OCI-LY3 (cell line): Measurements from ENCODE around the gene ZFAND3.

Experiments used
- H2AFZ ChIP-seq: fragments of 200-600, 300-600 bp; shearing (Covaris generic); 2 replicates; pipeline ENCODE4 v1.6.0; 2014; ENCODE audit warnings: antibody characterized with exemption, low read depth, low read length
- H3K27ac ChIP-seq: fragments of 200-600, 300-600 bp; sonication (generic); 2 replicates; pipeline ENCODE4 v1.5.1; 2014; ENCODE audit warnings: mild to moderate bottlenecking, low read length, moderate library complexity, mixed read lengths
- H3K27me3 ChIP-seq: fragments of 200-600, 300-600 bp; sonication (generic); 2 replicates; pipeline ENCODE4 v1.6.1; 2014; ENCODE audit warnings: low read depth, low read length, mixed read lengths
- H3K36me3 ChIP-seq: fragments of 200-600, 300-600 bp; sonication (generic); replicated peaks from 2 replicates; pipeline ENCODE3; 2014; ENCODE audit warnings: low read depth, low read length, mixed read lengths
- H3K4me1 ChIP-seq: fragments of 300-600, 200-600 bp; sonication (generic); 2 replicates; pipeline ENCODE4 v1.6.1; 2014; ENCODE audit warnings: low read length, mixed read lengths
- H3K4me2 ChIP-seq: fragments of 200-600, 300-600 bp; sonication (generic); 2 replicates; pipeline ENCODE4 v1.6.1; 2014; ENCODE audit warnings: low read length, mixed read lengths
- H3K4me3 ChIP-seq: fragments of 300-600, 200-600 bp; sonication (generic); 2 replicates; pipeline ENCODE4 v1.5.1; 2014; ENCODE audit warnings: antibody characterized with exemption, mild to moderate bottlenecking, low read length, moderate library complexity
- H3K79me2 ChIP-seq: fragments of 300-600, 200-600 bp; shearing (Covaris generic); 2 replicates; pipeline ENCODE4 v1.6.1; 2014; ENCODE audit warnings: mild to moderate bottlenecking, low read length, mixed read lengths
- H3K9ac ChIP-seq: fragments of 300-600, 200-600 bp; shearing (Covaris generic); 2 replicates; pipeline ENCODE4 v1.6.0; 2014; ENCODE audit warnings: mild to moderate bottlenecking, low read length, moderate library complexity
- H3K9me3 ChIP-seq: fragments of 200-600, 300-600 bp; shearing (Covaris generic); 2 replicates; pipeline ENCODE4 v1.6.1; 2014; ENCODE audit warnings: low read length, mixed read lengths; ENCODE audit not compliant: insufficient read depth
- H4K20me1 ChIP-seq: fragments of 200-600, 300-600 bp; sonication (generic); 2 replicates; pipeline ENCODE4 v1.6.1; 2016; ENCODE audit warnings: low read length, mixed read lengths; ENCODE audit not compliant: insufficient read depth
- EZH2phosphoT487 ChIP-seq: fragments of 200-600 bp; shearing (Covaris generic); IDR thresholded peaks from 2 replicates; pipeline ENCODE4 v1.6.1; 2018; ENCODE audit warnings: antibody characterized with exemption, mixed run types, low read depth
- TF ChIP-seq, protein P1 (sequence below): fragments of 200-600, 300-600 bp; sonication (generic); IDR thresholded peaks from 2 replicates; pipeline ENCODE4 v1.5.1; 2014; ENCODE audit warnings: antibody characterized with exemption, low read length, low read depth

Gene ZFAND3

GRCh38 chr6:37851997-37852524 lies 32.5 kb downstream of the ZFAND3 start:
- Histone ChIP-seq H3K4me1 (0 out of 2 replicates have a peak, but pooled peaks cover 3% of the 10 kb centered on the region), H3K9me3 (no peaks in the 10 kb centered on the region), H4K20me1 (peaks cover 55% of the 10 kb centered on the region), H3K27me3 (no peaks in the 10 kb centered on the region), H3K4me2 (no peak overlapping the region), H2AFZ (no peak overlapping the region), H3K36me3 (no peaks in the 10 kb centered on the region), H3K79me2 (peaks cover 54% of the 10 kb centered on the region), H3K4me3 (no peak overlapping the region), H3K27ac (no peak overlapping the region), H3K9ac (no peak overlapping the region)
- TF ChIP-seq, protein P1, sequence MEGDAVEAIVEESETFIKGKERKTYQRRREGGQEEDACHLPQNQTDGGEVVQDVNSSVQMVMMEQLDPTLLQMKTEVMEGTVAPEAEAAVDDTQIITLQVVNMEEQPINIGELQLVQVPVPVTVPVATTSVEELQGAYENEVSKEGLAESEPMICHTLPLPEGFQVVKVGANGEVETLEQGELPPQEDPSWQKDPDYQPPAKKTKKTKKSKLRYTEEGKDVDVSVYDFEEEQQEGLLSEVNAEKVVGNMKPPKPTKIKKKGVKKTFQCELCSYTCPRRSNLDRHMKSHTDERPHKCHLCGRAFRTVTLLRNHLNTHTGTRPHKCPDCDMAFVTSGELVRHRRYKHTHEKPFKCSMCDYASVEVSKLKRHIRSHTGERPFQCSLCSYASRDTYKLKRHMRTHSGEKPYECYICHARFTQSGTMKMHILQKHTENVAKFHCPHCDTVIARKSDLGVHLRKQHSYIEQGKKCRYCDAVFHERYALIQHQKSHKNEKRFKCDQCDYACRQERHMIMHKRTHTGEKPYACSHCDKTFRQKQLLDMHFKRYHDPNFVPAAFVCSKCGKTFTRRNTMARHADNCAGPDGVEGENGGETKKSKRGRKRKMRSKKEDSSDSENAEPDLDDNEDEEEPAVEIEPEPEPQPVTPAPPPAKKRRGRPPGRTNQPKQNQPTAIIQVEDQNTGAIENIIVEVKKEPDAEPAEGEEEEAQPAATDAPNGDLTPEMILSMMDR, result no peak
- TF ChIP-seq EZH2phosphoT487, result no peak

GRCh38 chr6:37856285-37856684 lies 36.8 kb downstream of the ZFAND3 start:
- H2AFZ ChIP-seq, result no peak overlapping the region
- no peak overlapping the region for H3K4me3 ChIP-seq
- H3K27ac ChIP-seq, result no peak overlapping the region
- no peaks in the 10 kb centered on the region for H3K27me3 ChIP-seq
- H3K4me1 ChIP-seq, result no peaks in the 10 kb centered on the region
- no peaks in the 10 kb centered on the region for H3K9me3 ChIP-seq
- peaks cover 38% of the 10 kb centered on the region for H3K79me2 ChIP-seq
- no peak overlapping the region for H3K4me2 ChIP-seq
- TF ChIP-seq EZH2phosphoT487, result no peak
- TF ChIP-seq, protein P1, result no peak
- H3K36me3 ChIP-seq, result no peaks in the 10 kb centered on the region
- H3K9ac ChIP-seq, result no peak overlapping the region
- peaks cover 56% of the 10 kb centered on the region for H4K20me1 ChIP-seq

DNA sequence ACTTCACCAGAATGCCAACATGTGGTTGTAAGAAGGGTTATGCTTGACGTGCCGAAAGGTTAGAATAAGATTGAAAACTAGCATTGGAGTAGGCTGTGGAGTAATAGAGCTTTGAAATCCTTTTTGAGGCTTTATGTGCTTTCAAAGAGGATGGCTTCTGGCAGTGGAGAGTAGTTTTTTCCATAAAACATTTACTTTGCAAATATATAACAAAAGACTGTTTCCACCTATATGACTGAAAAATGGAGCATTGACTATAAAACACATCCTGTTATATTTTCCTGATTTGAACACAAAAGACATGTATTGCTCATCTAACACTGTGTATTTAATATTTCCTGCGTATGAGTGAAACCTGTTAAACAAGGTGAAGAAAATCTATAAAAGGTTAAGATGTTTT lies 38.8 kb downstream of the ZFAND3 start:
- Histone ChIP-seq H3K27me3 (no peaks in the 10 kb centered on the region), H3K4me2 (no peak overlapping the region), H2AFZ (no peak overlapping the region), H3K4me1 (peaks cover 3% of the 10 kb centered on the region; the same call in 1 of the 2 replicates), H3K9ac (no peak overlapping the region), H3K79me2 (peaks cover 47% of the 10 kb centered on the region), H3K4me3 (no peak overlapping the region), H3K36me3 (peaks cover 4% of the 10 kb centered on the region), H3K27ac (no peak overlapping the region), H4K20me1 (peaks cover 53% of the 10 kb centered on the region), H3K9me3 (no peaks in the 10 kb centered on the region)
- no peak for TF ChIP-seq EZH2phosphoT487
- TF ChIP-seq, protein P1, result no peak

DNA sequence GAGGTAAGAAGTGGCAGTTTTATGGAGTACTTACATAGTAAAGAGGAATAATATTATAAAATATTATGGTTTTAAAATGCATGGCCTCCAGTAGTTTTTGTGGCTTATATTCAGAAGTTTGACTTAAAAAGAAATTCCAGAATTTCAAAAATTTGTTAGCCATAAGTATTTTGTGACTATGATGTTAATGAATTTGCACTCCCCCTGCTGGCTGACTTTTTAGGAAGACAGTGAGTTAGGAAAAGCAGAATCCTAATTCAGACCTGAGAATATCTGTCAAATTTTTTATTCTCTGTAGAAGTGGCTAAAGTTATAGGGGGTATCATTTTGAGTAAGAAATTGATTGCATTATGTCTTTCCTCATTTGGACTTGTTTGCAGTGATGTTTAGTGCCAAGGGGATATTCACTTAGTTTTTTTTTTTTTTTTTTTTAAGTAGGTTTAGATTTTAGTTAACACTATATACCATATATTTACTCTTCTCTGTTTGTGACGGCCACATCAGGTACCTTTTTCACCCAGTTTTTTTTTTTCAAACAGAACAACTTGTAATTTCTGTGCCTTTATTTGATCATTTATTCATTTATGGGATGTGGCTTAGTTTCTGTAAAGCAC lies 40.8 kb downstream of the ZFAND3 start:
- H3K79me2 ChIP-seq, result peaks cover 53% of the 10 kb centered on the region
- H3K36me3 ChIP-seq, result peaks cover 4% of the 10 kb centered on the region
- peaks cover 3% of the 10 kb centered on the region; the same call in 1 of the 2 replicates for H3K4me1 ChIP-seq
- H4K20me1 ChIP-seq, result peaks cover 59% of the 10 kb centered on the region
- H3K27ac ChIP-seq, result no peak overlapping the region
- no peaks in the 10 kb centered on the region for H3K27me3 ChIP-seq
- H3K9ac ChIP-seq, result no peak overlapping the region
- H3K4me2 ChIP-seq, result no peak overlapping the region
- H3K9me3 ChIP-seq, result no peaks in the 10 kb centered on the region
- TF ChIP-seq, protein P1, result peak; percentile 86
- no peak for TF ChIP-seq EZH2phosphoT487
- H2AFZ ChIP-seq, result no peak overlapping the region
- H3K4me3 ChIP-seq, result no peak overlapping the region
